GM12878 (cell line): ENCODE measurements around the gene SGCD. TPM values are rescaled to one million over a fixed set of nuclear protein-coding genes. Genes with fewer than 3 reads are reported as not detected.

Experiments
- ATAC-seq: fragments of 200-7000 bp; cut with Tn5 transposase; 3 replicates; pipeline ENCODE4 v1.9.1; 2020; ENCODE audit warnings: mild to moderate bottlenecking, moderate library complexity
- BruUV-seq: library from RNA; stranded (reverse); fragments of 400-500 nt; replicated peaks from 2 replicates; lab custom pipeline; 2021; lab: Mats Ljungman, UMichigan
- CTCF ChIA-PET: fragments of 300-600 bp; sonication (Branson Sonifier 250); formaldehyde crosslinking; extraction: SDS; loops from one replicate; lab custom pipeline; 2021; ENCODE audit warnings: inconsistent platforms; lab: Yijun Ruan, JAX
- POLR2A ChIA-PET: fragments of 350-600 bp; formaldehyde crosslinking; extraction: SDS; loops from one replicate; lab custom pipeline; 2021; ENCODE audit warnings: inconsistent platforms; lab: Charles Lee
- RAD21 ChIA-PET: fragments of 300-600 bp; sonication (Branson Sonifier 250); formaldehyde crosslinking; loops from one replicate; lab custom pipeline; 2023; ENCODE audit warnings: antibody characterized with exemption; ENCODE audit not compliant: unreplicated experiment; lab: Charles Lee
- SMC1A ChIA-PET: fragments of 300-600 bp; sonication (Branson Sonifier 250); formaldehyde crosslinking; loops from one replicate; lab custom pipeline; 2023; ENCODE audit not compliant: unreplicated experiment, uncharacterized antibody; lab: Charles Lee
- DNase-seq: peaks from one replicate; pipeline ENCODE4 v3.0.0-alpha.2; 2011; ENCODE audit warnings: low read depth, low spot score
- FAIRE-seq: peaks from 3 replicates; lab custom pipeline; 2011; peaks lifted over from hg19 to GRCh38; lab: Jason Lieb, UNC
- H2AFZ ChIP-seq: 2 replicates; pipeline ENCODE4 v1.6.0; 2011; ENCODE audit warnings: low read depth, low read length, control low read depth; ENCODE audit not compliant: control insufficient read depth
- H3K27ac ChIP-seq: 2 replicates; pipeline ENCODE4 v1.5.1; 2011; ENCODE audit warnings: control low read depth; ENCODE audit not compliant: control insufficient read depth, insufficient read depth
- H3K27me3 ChIP-seq, 2 experiments: replicated peaks in 1 of 2; 2 replicates each; pipeline versions ENCODE4 v1.6.0 to v1.6.1; 2011; ENCODE audit warnings: low read length in 1 of 2; ENCODE audit not compliant: control insufficient read depth in 2 of 2, insufficient read depth in 2 of 2
- H3K36me3 ChIP-seq, 2 experiments: 2 replicates each; pipeline ENCODE4 v1.5.1; 2011; ENCODE audit warnings: low read length in 1 of 2; ENCODE audit not compliant: control insufficient read depth in 2 of 2, insufficient read depth in 2 of 2
- H3K4me1 ChIP-seq: 2 replicates; pipeline ENCODE4 v1.6.1; 2011; ENCODE audit warnings: mild to moderate bottlenecking, low read length, moderate library complexity, mixed read lengths; ENCODE audit not compliant: control insufficient read depth, insufficient read depth
- H3K4me2 ChIP-seq: 2 replicates; pipeline ENCODE4 v1.6.0; 2011; ENCODE audit warnings: control low read depth; ENCODE audit not compliant: control insufficient read depth, insufficient read depth
- H3K4me3 ChIP-seq: fragments of 200-600 bp; sonication (generic); 2 replicates; pipeline ENCODE4 v1.5.1; 2016
- H3K79me2 ChIP-seq: 2 replicates; pipeline ENCODE4 v1.6.0; 2011; ENCODE audit warnings: low read length; ENCODE audit not compliant: control insufficient read depth, insufficient read depth
- H3K9ac ChIP-seq: 2 replicates; pipeline ENCODE4 v1.8.0; 2011; ENCODE audit warnings: low read length, control low read depth, mixed read lengths; ENCODE audit not compliant: control insufficient read depth, insufficient read depth
- H3K9me3 ChIP-seq: replicated peaks from 3 replicates; pipeline ENCODE4 v1.5.1; 2011; ENCODE audit warnings: mild to moderate bottlenecking, low read length; ENCODE audit not compliant: control insufficient read depth, insufficient read depth
- H4K20me1 ChIP-seq: 2 replicates; pipeline ENCODE4 v1.6.0; 2011; ENCODE audit not compliant: control insufficient read depth, insufficient read depth
- ASH2L ChIP-seq: fragments of 300-600, 200-600 bp; sonication (generic); IDR thresholded peaks from 2 replicates; pipeline ENCODE4 v1.6.1; 2017; ENCODE audit warnings: low read depth, mild to moderate bottlenecking, borderline replicate concordance
- ATF3 ChIP-seq: IDR thresholded peaks from 2 replicates; pipeline ENCODE4 v1.6.1; 2011; ENCODE audit warnings: low read depth, mild to moderate bottlenecking, low read length, moderate library complexity, borderline replicate concordance; ENCODE audit errors: extremely low read depth
- BCL3 ChIP-seq: IDR thresholded peaks from 2 replicates; pipeline ENCODE4 v1.6.1; 2011; ENCODE audit warnings: borderline replicate concordance, low read depth, mild to moderate bottlenecking, moderate library complexity, low read length; ENCODE audit not compliant: insufficient read depth, poor library complexity, severe bottlenecking
- CHD4 ChIP-seq: fragments of 200-600 bp; sonication (generic); IDR thresholded peaks from 2 replicates; pipeline ENCODE4 v1.6.1; 2016; ENCODE audit warnings: mild to moderate bottlenecking
- ESRRA ChIP-seq: IDR thresholded peaks from 2 replicates; pipeline ENCODE4 v1.6.1; 2012; ENCODE audit warnings: mild to moderate bottlenecking, low read length, improper control_type of control experiment
- EZH2 ChIP-seq: IDR thresholded peaks from 2 replicates; pipeline ENCODE4 v1.6.1; 2012; ENCODE audit warnings: low read depth, mild to moderate bottlenecking, control low read depth, inconsistent platforms, low read length, borderline replicate concordance; ENCODE audit not compliant: control insufficient read depth
- FOXM1 ChIP-seq: IDR thresholded peaks from 2 replicates; pipeline ENCODE4 v1.6.1; 2012; ENCODE audit warnings: low read depth, mild to moderate bottlenecking, inconsistent platforms, low read length, moderate library complexity
- MEF2B ChIP-seq: fragments of 450-650 bp; IDR thresholded peaks from 2 replicates; pipeline ENCODE4 v1.6.1; 2018; ENCODE audit warnings: mild to moderate bottlenecking, moderate library complexity; ENCODE audit not compliant: partially characterized antibody, poor library complexity, severe bottlenecking
- NR2C2 ChIP-seq: IDR thresholded peaks from 2 replicates; pipeline ENCODE4 v1.6.1; 2011; ENCODE audit warnings: borderline replicate concordance, low read depth; ENCODE audit not compliant: control insufficient read depth, insufficient read length
- PAX8 ChIP-seq: fragments of 450-650 bp; IDR thresholded peaks from 2 replicates; pipeline ENCODE4 v1.6.1; 2017; ENCODE audit warnings: mild to moderate bottlenecking, moderate library complexity
- PRDM15 ChIP-seq: fragments of 450-650 bp; formaldehyde crosslinking; IDR thresholded peaks from 2 replicates; pipeline ENCODE4 v1.4.0; 2020; ENCODE audit warnings: mild to moderate bottlenecking, moderate library complexity
- SMC3 ChIP-seq: IDR thresholded peaks from 2 replicates; pipeline ENCODE4 v1.6.1; 2011; ENCODE audit warnings: low read length, improper control_type of control experiment, borderline replicate concordance
- USF2 ChIP-seq: IDR thresholded peaks from 2 replicates; pipeline ENCODE4 v1.6.1; 2011; ENCODE audit warnings: low read depth, low read length, improper control_type of control experiment, borderline replicate concordance
- ZNF217 ChIP-seq: fragments of 450-650 bp; IDR thresholded peaks from 2 replicates; pipeline ENCODE4 v1.6.1; 2017; ENCODE audit warnings: antibody characterized with exemption, mild to moderate bottlenecking
- WGBS: methylation state at CpG from one replicate; pipeline ENCODE4 v1.1.6; 2016; ENCODE audit warnings: low lambda C conversion rate; ENCODE audit not compliant: insufficient replicate concordance, insufficient coverage; ENCODE audit errors: missing lambda C conversion rate; 5-methylcytosine and 5-hydroxymethylcytosine counted together
- in situ Hi-C: fragments of 300-500 bp; cut with MboI; formaldehyde crosslinking; loops from 9 replicates; pipeline ENCODE4 v1.14.3; 2018; ENCODE audit warnings: mixed read lengths
- intact Hi-C: fragments of 100-400 bp; cut with micrococcal nuclease; formaldehyde crosslinking; loops from one replicate; pipeline ENCODE4 v1.14.2; 2022; ENCODE audit not compliant: unreplicated experiment
- polyA plus RNA-seq, 11 experiments: library from polyadenylated mRNA; depleted of rRNA in 4 of 11; unstranded in 6 of 11; stranded (reverse) in 5 of 11; fragments of >200 nt; fragmentation: Nextera tagmentation in 4 of 11; fragmentation: Illumina TruSeq in 1 of 11; extraction: Ambion mirVana in 4 of 11; extraction: Trizol in 1 of 11; gene quantifications; 1 replicate in 1 of 11; 2 replicates in 10 of 11; pipeline versions ENCODE4 v1.2.1 to v1.2.3, GENCODE V29; 2011 to 2016; ENCODE audit warnings: inconsistent platforms in 2 of 11, missing spikeins in 2 of 11, low read depth in 1 of 11
- total RNA-seq, 4 experiments: library from RNA; depleted of rRNA in 3 of 4; stranded (reverse); fragments of >200 nt in 3 of 4; fragmentation: Illumina TruSeq in 1 of 4; extraction: Trizol in 1 of 4; gene quantifications; 2 replicates each; pipeline versions ENCODE4 v1.2.1 to v1.2.3, GENCODE V29; 2013 to 2021
- TF ChIP-seq, protein P1 (sequence below): IDR thresholded peaks from 2 replicates; pipeline ENCODE4 v1.6.1; 2011; ENCODE audit warnings: mild to moderate bottlenecking, low read depth, low read length, moderate library complexity; ENCODE audit not compliant: insufficient replicate concordance

Gene SGCD
- total and polyA plus RNA-seq, 10 of the 15 experiments (the other 5 are each of a cell fraction or from before 2014, with no cell fraction given) = 0.06 TPM; not detected in 9

DNA sequence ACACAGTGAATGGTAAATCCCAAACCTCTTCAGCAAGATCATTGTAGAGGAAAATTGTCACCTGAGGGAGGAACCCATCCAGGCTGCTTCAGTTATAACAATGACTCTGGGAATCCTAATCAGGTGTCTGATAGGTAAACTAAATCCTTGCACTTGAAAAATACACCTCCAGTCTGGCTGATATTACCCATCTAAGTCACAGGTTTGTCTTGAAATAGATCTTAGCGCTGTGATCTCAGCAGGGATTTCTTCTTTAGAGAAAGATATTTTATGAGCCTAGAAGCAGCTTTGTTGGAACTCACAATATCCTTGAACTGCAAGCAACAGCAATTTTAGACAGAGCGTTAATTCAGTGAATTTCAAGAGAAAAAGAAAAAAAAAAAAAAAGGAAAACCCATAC, 149.7 kb downstream of the SGCD start (continued):
- TF ChIP-seq BCL3 = no peak
- TF ChIP-seq FOXM1 = no peak
- no peak for TF ChIP-seq EZH2
- TF ChIP-seq PAX8 = no peak
- TF ChIP-seq USF2 = no peak
- TF ChIP-seq ATF3 = no peak
- TF ChIP-seq ESRRA = no peak
- no peak for TF ChIP-seq ASH2L
- no peak for TF ChIP-seq SMC3

GRCh38 chr5:156477196-156477595, 150.2 kb downstream of the SGCD start:
- in situ Hi-C loops (no loop called here), intact Hi-C loops (no loop called here)
- no peak for ATAC-seq
- no peaks in the 10 kb centered on the region for H3K9me3 ChIP-seq
- ChIA-PET POLR2A (interaction anchor here (0.6 kb wide), 1 partner anchor 67 kb away, joined by 3 read pairs; no protein-coding TSS in a partner anchor), RAD21 (no interaction called here), CTCF (no interaction called here), SMC1A (no interaction called here)
- H3K27ac ChIP-seq = no peak overlapping the region
- 92% methylated on average over 1 of the region's 1 CpG for WGBS
- H4K20me1 ChIP-seq = no peaks in the 10 kb centered on the region
- no peak for FAIRE-seq
- no peak for DNase-seq
- no peak overlapping the region for H3K4me2 ChIP-seq
- no peaks in the 10 kb centered on the region for H3K4me1 ChIP-seq
- no peaks in the 10 kb centered on the region for H3K27me3 ChIP-seq
- H3K36me3 ChIP-seq = no peaks in the 10 kb centered on the region
- no peak overlapping the region for H2AFZ ChIP-seq
- H3K79me2 ChIP-seq = no peaks in the 10 kb centered on the region
- no TSS peak for BruUV-seq
- H3K9ac ChIP-seq = no peak overlapping the region
- H3K4me3 ChIP-seq = no peak overlapping the region
- no peak for TF ChIP-seq MEF2B
- no peak for TF ChIP-seq NR2C2
- no peak for TF ChIP-seq ATF3
- no peak for TF ChIP-seq PRDM15 (CRISPR knock-in tag)
- TF ChIP-seq, protein P1, sequence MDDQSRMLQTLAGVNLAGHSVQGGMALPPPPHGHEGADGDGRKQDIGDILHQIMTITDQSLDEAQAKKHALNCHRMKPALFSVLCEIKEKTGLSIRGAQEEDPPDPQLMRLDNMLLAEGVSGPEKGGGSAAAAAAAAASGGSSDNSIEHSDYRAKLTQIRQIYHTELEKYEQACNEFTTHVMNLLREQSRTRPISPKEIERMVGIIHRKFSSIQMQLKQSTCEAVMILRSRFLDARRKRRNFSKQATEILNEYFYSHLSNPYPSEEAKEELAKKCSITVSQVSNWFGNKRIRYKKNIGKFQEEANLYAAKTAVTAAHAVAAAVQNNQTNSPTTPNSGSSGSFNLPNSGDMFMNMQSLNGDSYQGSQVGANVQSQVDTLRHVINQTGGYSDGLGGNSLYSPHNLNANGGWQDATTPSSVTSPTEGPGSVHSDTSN = no peak
- TF ChIP-seq CHD4 = no peak
- no peak for TF ChIP-seq ZNF217
